ENCODE results near the gene STK32C. TPM values are rescaled to one million over a fixed set of nuclear protein-coding genes. Genes with fewer than 3 reads are reported as not detected.
"Not testable (repeated sequence)": the region's sequence is repeated elsewhere in the genome, so short reads cannot be mapped to it uniquely, and the experiment has no call there.

STK32C gene
- total and polyA plus RNA-seq, 10 donors = 9.6 to 27.8 (median 15.7) TPM

DNA sequence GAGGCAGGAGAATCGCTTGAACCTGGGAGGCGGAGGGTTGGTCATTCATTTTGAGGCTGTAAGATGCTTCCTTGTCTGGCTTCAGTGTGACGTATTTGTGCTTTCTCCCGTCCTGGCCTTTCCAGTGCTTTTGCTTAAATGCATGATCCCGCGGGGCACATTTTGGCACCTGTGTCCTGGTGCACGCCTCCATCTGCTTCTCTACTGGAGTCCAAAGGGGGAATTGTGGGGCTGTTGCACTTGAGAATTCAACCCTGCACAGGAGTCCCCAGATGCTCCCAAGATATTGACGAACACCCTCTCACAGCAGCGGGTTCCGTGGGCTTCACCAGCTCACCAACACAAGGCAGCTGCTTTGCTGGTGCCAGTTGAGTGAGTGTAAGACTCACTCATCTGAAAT is 14.0 kb upstream of the STK32C start:
- Histone ChIP-seq H3K9me3 (no peaks in the 10 kb centered on the region), H3K4me1 (peaks cover 0 to 10% (median under 1%) of the 10 kb centered on the region in 6 donors), H3K36me3 (peaks cover 0 to 32% (median 4%) of the 10 kb centered on the region in 6 donors), H3K4me3 (no peak overlapping the region), H3K27me3 (replicated peaks in 1 of 7) (no peaks in the 10 kb centered on the region), H3K27ac (no peak overlapping the region)
- intact Hi-C loops (cut with DNase I; ENCODE audit: low total_unique reads) = no loop called here
- no peak for TF ChIP-seq POLR2AphosphoS5 (IDR thresholded peaks at IDR 0.05)
- peak; percentile 44 for DNase-seq
- WGBS, 5 donors = 90 to 96% (median 95%) methylated on average over 10 of the region's 10 CpGs

- Histone ChIP-seq H3K27ac (peak overlapping the region in 3 of 8 donors; percentile 4 to 41 (median 30)), H3K36me3 (peaks cover 0 to 23% (median 3%) of the 10 kb centered on the region in 6 donors), H3K27me3 (replicated peaks in 1 of 7) (no peaks in the 10 kb centered on the region), H3K4me3 (no peak overlapping the region), H3K9me3 (no peaks in the 10 kb centered on the region), H3K4me1 (peaks cover 0 to 10% (median 0%) of the 10 kb centered on the region in 6 donors)
- 84 to 93% (median 90%) methylated on average over 12 to 13 of the region's 13 CpGs for WGBS, 5 donors
- intact Hi-C loops (cut with DNase I; ENCODE audit: low total_unique reads) = no loop called here
- DNase-seq = peak; percentile 47
- TF ChIP-seq POLR2A (IDR thresholded peaks at IDR 0.05) = no peak
Observed at GRCh38 chr10:132320654-132321469, 13.1 kb upstream of the STK32C start.

GRCh38 chr10:132319853-132320653 is 12.3 kb upstream of the STK32C start:
- intact Hi-C loops (cut with DNase I; ENCODE audit: low total_unique reads) = no loop called here
- H3K27me3 ChIP-seq (replicated peaks in 1 of 7) = no peaks in the 10 kb centered on the region
- no peak overlapping the region for H3K4me3 ChIP-seq
- H3K9me3 ChIP-seq = no peaks in the 10 kb centered on the region
- no peak for TF ChIP-seq CTCF (IDR thresholded peaks at IDR 0.05 in 8 of 11, conservative IDR thresholded peaks at IDR 0.05 in 3 of 11)
- TF ChIP-seq POLR2AphosphoS5 (IDR thresholded peaks at IDR 0.05) = no peak
- no peak for TF ChIP-seq POLR2A (IDR thresholded peaks at IDR 0.05)
- 48 to 64% (median 55%) methylated on average over 15 of the region's 15 CpGs for WGBS, 5 donors
- H3K36me3 ChIP-seq = peaks cover 0 to 15% (median 0%) of the 10 kb centered on the region in 6 donors
- peaks cover 0 to 10% (median 0%) of the 10 kb centered on the region in 6 donors for H3K4me1 ChIP-seq
- H3K27ac ChIP-seq = peak overlapping the region in 3 of 8 donors; percentile 4 to 41 (median 30)
- DNase-seq = peak; percentile 49

DNA sequence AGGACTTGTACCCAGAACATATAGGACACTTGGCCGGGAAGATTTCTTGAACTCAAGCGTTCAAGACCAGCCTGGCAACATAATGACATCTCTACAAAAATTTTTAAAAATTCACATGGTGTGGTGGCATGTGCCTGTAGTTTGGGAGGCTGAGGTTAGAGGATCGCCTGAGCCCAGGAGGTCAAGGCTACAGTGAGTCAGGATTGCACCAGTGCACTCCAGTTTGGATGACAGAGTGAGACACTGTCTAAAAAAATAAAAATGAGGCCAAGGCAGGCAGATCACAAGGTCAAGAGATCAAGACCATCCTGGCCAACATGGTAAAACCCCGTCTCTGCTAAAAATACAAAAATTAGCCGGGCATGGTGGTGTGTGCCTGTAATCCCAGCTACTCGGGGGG is 9.7 kb upstream of the STK32C start:
- H3K9me3 ChIP-seq; H3K27ac ChIP-seq; H3K4me3 ChIP-seq; intact Hi-C loops (cut with DNase I; ENCODE audit: low total_unique reads); H3K4me1 ChIP-seq; H3K36me3 ChIP-seq; DNase-seq; H3K27me3 ChIP-seq (replicated peaks in 1 of 7): not testable (repeated sequence)
- 91 to 94% (median 93%) methylated on average over 6 of the region's 6 CpGs for WGBS, 5 donors

DNA sequence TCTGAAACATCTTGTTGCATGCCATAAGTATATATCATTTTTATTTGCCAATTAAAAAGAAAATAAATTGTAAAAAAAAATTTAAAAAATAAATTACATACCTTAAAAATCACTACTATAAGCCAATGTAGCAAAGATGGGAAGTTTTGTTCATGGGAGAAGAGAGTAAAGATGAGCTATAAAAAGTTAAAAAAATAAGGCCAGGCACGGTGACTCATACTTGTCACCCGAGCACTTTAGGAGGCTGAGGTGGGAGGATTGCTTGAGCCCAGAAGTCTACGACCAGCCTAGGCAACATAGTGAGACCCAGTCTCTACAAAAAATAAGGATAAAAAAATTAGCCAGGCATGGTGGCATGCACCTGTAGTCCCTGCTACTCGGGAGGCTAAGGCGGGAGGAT is 8.4 kb upstream of the STK32C start:
- no peak for DNase-seq
- no peak overlapping the region for H3K27ac ChIP-seq
- peaks cover 0 to 6% (median 0%) of the 10 kb centered on the region in 8 donors for H3K9me3 ChIP-seq
- intact Hi-C loops (cut with DNase I; ENCODE audit: low total_unique reads) = no loop called here
- no peaks in the 10 kb centered on the region for H3K36me3 ChIP-seq
- H3K4me3 ChIP-seq = no peak overlapping the region
- TF ChIP-seq CTCF (IDR thresholded peaks at IDR 0.05 in 8 of 11, conservative IDR thresholded peaks at IDR 0.05 in 3 of 11) (no peak), POLR2AphosphoS5 (IDR thresholded peaks at IDR 0.05) (no peak), POLR2A (IDR thresholded peaks at IDR 0.05) (no peak)
- 82 to 92% (median 89%) methylated on average over 5 of the region's 5 CpGs for WGBS, 5 donors
- no peaks in the 10 kb centered on the region for H3K4me1 ChIP-seq
- no peaks in the 10 kb centered on the region for H3K27me3 ChIP-seq (replicated peaks in 1 of 7)

DNA sequence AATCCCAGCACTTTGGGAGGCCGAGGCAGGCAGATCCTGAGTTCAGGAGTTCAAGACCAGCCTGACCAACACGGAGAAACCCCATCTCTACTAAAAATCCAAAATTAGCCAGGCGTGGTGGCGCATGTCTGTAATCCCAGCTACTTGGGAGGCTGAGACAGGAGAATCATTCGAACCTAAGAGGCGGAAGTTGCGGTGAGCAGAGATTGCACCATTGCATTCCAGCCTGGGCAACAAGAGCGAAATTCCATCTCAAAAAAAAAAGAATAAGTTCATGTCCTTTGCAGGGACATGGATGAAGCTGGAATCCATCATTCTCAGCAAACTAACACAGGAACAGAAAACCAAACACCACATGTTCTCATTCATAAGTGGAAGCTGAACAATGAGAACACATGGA is 7.1 kb upstream of the STK32C start:
- H3K27ac ChIP-seq; H3K4me1 ChIP-seq; H3K27me3 ChIP-seq (replicated peaks in 1 of 7); intact Hi-C loops (cut with DNase I; ENCODE audit: low total_unique reads); H3K4me3 ChIP-seq; H3K9me3 ChIP-seq; H3K36me3 ChIP-seq; DNase-seq: not testable (repeated sequence)
- 93 to 96% (median 94%) methylated on average over 8 of the region's 8 CpGs for WGBS, 5 donors

Measured in spleen (tissue), 11 donors.